ENCODE results near the gene RAVER2. TPM values are rescaled to one million over a fixed set of nuclear protein-coding genes. Genes with fewer than 3 reads are reported as not detected.
A peak's percentile ranks its signal among the peaks of the same experiment; 100 is the strongest.

RAVER2 gene
- total and polyA plus RNA-seq, 9 donors, result 17.8 to 23.0 (median 18.9) TPM

DNA sequence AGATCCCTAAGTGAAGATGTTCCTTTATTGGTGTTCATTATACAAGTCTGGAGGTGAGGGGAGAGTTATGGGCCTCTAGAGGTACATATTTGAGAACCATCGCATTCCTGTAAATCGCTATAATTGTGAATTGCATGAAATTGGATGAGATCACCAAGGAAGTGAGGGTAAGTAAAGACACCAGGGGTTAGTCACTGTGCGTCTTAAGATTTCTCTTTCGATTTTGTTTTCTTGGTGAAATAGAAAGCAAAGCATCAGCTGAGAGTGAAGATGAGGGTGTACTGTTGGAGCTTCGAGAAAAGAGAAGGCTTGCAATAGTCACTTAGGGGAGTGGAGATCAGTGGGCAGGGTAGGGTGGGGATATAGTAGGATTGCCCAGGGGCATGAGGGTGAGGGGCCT lies 82.1 kb downstream of the RAVER2 start:
- H3K27ac ChIP-seq (ENCODE audit: low read length), result no peak overlapping the region
- 72% methylated on average over 5 of the region's 5 CpGs for WGBS (ENCODE audit: insufficient coverage)
- peaks cover 3% of the 10 kb centered on the region for H3K4me1 ChIP-seq (ENCODE audit: control insufficient read depth, insufficient read depth, low read length)
- no peaks in the 10 kb centered on the region for H3K9me3 ChIP-seq (replicated peaks; ENCODE audit: control insufficient read depth, low read depth, low read length)
- H3K36me3 ChIP-seq (ENCODE audit: control insufficient read depth, insufficient read depth, low read length), result no peaks in the 10 kb centered on the region
- no peak for DNase-seq
- no peak overlapping the region for H3K4me3 ChIP-seq (ENCODE audit: low read length)
- H3K27me3 ChIP-seq (ENCODE audit: control insufficient read depth, insufficient read depth, low read length), result no peaks in the 10 kb centered on the region

DNA sequence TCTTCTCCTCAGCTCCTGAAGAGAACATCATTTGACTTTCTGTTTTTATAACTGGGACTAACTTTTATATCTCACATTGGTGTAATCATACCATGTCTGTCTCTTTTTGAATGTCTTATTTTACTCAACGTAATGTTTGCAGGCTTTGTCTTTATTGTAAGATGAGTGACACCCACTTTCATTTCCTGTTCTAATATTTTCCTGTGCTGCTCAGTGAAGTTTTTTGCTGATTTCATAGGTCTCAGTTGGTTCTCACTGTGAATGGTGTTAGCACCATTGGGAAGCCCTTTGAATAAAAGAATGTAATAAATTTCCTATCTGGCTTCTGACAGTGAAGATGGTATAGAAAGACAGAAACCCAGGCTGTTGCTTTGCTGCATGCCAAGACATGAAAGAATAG lies 84.0 kb downstream of the RAVER2 start:
- no CpG with 5 or more reads among the region's 1 CpG for WGBS (ENCODE audit: insufficient coverage)
- H3K27me3 ChIP-seq (ENCODE audit: control insufficient read depth, insufficient read depth, low read length), result no peaks in the 10 kb centered on the region
- H3K27ac ChIP-seq (ENCODE audit: low read length), result no peak overlapping the region

GRCh38 chr1:64829411-64830029 lies 84.6 kb downstream of the RAVER2 start:
- no peak for DNase-seq
- H3K27me3 ChIP-seq (ENCODE audit: control insufficient read depth, insufficient read depth, low read length), result no peaks in the 10 kb centered on the region
- no peak overlapping the region for H3K27ac ChIP-seq (ENCODE audit: low read length)
- WGBS (ENCODE audit: insufficient coverage), result 65% methylated on average over 3 of the region's 8 CpGs
- H3K9me3 ChIP-seq (replicated peaks; ENCODE audit: control insufficient read depth, low read depth, low read length), result no peaks in the 10 kb centered on the region
- no peak overlapping the region for H3K4me3 ChIP-seq (ENCODE audit: low read length)
- H3K4me1 ChIP-seq (ENCODE audit: control insufficient read depth, insufficient read depth, low read length), result no peaks in the 10 kb centered on the region
- peaks cover 15% of the 10 kb centered on the region for H3K36me3 ChIP-seq (ENCODE audit: control insufficient read depth, insufficient read depth, low read length)

More for the DNA sequence above, 84.0 kb downstream of the RAVER2 start:
- peaks cover 3% of the 10 kb centered on the region for H3K4me1 ChIP-seq (ENCODE audit: control insufficient read depth, insufficient read depth, low read length)
- H3K4me3 ChIP-seq (ENCODE audit: low read length), result no peak overlapping the region
- peaks cover 12% of the 10 kb centered on the region for H3K36me3 ChIP-seq (ENCODE audit: control insufficient read depth, insufficient read depth, low read length)
- H3K9me3 ChIP-seq (replicated peaks; ENCODE audit: control insufficient read depth, low read depth, low read length), result no peaks in the 10 kb centered on the region
- DNase-seq, result no peak

GRCh38 chr1:64830030-64830651 lies 85.3 kb downstream of the RAVER2 start:
- Histone ChIP-seq H3K9me3 (replicated peaks; ENCODE audit: control insufficient read depth, low read depth, low read length) (no peaks in the 10 kb centered on the region), H3K4me1 (ENCODE audit: control insufficient read depth, insufficient read depth, low read length) (no peaks in the 10 kb centered on the region), H3K4me3 (ENCODE audit: low read length) (no peak overlapping the region), H3K27ac (ENCODE audit: low read length) (no peak overlapping the region), H3K27me3 (ENCODE audit: control insufficient read depth, insufficient read depth, low read length) (no peaks in the 10 kb centered on the region), H3K36me3 (ENCODE audit: control insufficient read depth, insufficient read depth, low read length) (peaks cover 20% of the 10 kb centered on the region)
- WGBS (ENCODE audit: insufficient coverage), result no CpG with 5 or more reads among the region's 5 CpGs
- DNase-seq, result no peak

DNA sequence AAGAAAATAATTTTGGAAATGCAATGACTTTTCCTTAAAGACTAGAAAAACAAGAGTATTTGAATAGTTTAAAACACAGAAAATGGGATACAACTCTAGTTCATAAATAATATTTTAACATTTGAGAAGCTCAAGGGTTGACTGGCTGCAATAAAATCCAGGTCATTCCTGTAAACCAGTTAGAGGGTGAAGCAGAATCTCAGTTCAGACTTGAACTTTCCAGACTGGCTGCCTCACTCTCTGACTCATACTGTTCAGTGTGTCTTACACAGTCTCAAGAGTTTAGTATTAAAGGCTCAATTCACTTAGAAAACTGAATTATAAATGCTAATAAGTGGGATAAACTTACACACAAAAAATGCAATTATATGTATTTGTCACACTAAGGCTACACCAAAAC lies 89.9 kb downstream of the RAVER2 start:
- no peaks in the 10 kb centered on the region for H3K9me3 ChIP-seq (replicated peaks; ENCODE audit: control insufficient read depth, low read depth, low read length)
- H3K27ac ChIP-seq (ENCODE audit: low read length), result no peak overlapping the region
- H3K36me3 ChIP-seq (ENCODE audit: control insufficient read depth, insufficient read depth, low read length), result peaks cover 52% of the 10 kb centered on the region
- peaks cover 8% of the 10 kb centered on the region for H3K4me1 ChIP-seq (ENCODE audit: control insufficient read depth, insufficient read depth, low read length)
- no peak overlapping the region for H3K4me3 ChIP-seq (ENCODE audit: low read length)
- H3K27me3 ChIP-seq (ENCODE audit: control insufficient read depth, insufficient read depth, low read length), result no peaks in the 10 kb centered on the region
- DNase-seq, result no peak

GRCh38 chr1:64836802-64837201 lies 91.9 kb downstream of the RAVER2 start:
- Histone ChIP-seq H3K27me3 (ENCODE audit: control insufficient read depth, insufficient read depth, low read length) (no peaks in the 10 kb centered on the region), H3K27ac (ENCODE audit: low read length) (no peak overlapping the region), H3K4me3 (ENCODE audit: low read length) (no peak overlapping the region), H3K4me1 (ENCODE audit: control insufficient read depth, insufficient read depth, low read length) (peaks cover 17% of the 10 kb centered on the region), H3K9me3 (replicated peaks; ENCODE audit: control insufficient read depth, low read depth, low read length) (no peaks in the 10 kb centered on the region), H3K36me3 (ENCODE audit: control insufficient read depth, insufficient read depth, low read length) (peaks cover 72% of the 10 kb centered on the region)
- WGBS (ENCODE audit: insufficient coverage), result 91% methylated on average over 6 of the region's 8 CpGs
- no peak for DNase-seq

- no CpG with 5 or more reads among the region's 7 CpGs for WGBS (ENCODE audit: insufficient coverage)
- DNase-seq, result no peak
These were observed 93.6 kb downstream of the RAVER2 start for GRCh38 chr1:64838486-64838885.

DNA sequence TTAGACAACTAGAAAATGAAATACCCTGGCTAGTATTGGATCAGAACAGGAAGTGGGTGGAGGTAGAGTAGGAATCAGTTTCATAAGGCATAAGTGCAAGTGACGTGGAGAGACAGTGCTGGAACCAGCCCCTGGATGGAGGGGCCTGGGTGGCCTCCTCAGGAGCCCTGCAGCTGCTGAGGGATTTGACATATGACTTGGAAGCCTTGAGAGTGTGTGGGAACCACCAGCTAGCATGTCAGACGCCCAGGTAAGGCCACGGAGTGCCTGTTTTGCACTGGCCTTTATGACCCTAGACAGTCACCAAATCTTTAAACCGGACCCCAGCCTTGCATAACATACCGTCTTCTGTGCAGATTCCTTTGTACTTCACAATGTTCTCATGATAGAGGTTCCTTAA lies 94.4 kb downstream of the RAVER2 start:
- peak overlapping the region; percentile 79 for H3K27ac ChIP-seq (ENCODE audit: low read length)
- H3K9me3 ChIP-seq (replicated peaks; ENCODE audit: control insufficient read depth, low read depth, low read length), result no peaks in the 10 kb centered on the region
- 76% methylated on average over 5 of the region's 5 CpGs for WGBS (ENCODE audit: insufficient coverage)
- H3K4me3 ChIP-seq (ENCODE audit: low read length), result no peak overlapping the region
- no peaks in the 10 kb centered on the region for H3K27me3 ChIP-seq (ENCODE audit: control insufficient read depth, insufficient read depth, low read length)
- H3K4me1 ChIP-seq (ENCODE audit: control insufficient read depth, insufficient read depth, low read length), result peaks cover 18% of the 10 kb centered on the region
- peak; percentile 32 for DNase-seq
- H3K36me3 ChIP-seq (ENCODE audit: control insufficient read depth, insufficient read depth, low read length), result peaks cover 75% of the 10 kb centered on the region

More at GRCh38 chr1:64838486-64838885, 93.6 kb downstream of the RAVER2 start:
- Histone ChIP-seq H3K4me3 (ENCODE audit: low read length) (no peak overlapping the region), H3K27ac (ENCODE audit: low read length) (no peak overlapping the region), H3K36me3 (ENCODE audit: control insufficient read depth, insufficient read depth, low read length) (peaks cover 75% of the 10 kb centered on the region), H3K9me3 (replicated peaks; ENCODE audit: control insufficient read depth, low read depth, low read length) (no peaks in the 10 kb centered on the region), H3K27me3 (ENCODE audit: control insufficient read depth, insufficient read depth, low read length) (no peaks in the 10 kb centered on the region), H3K4me1 (ENCODE audit: control insufficient read depth, insufficient read depth, low read length) (peaks cover 18% of the 10 kb centered on the region)

GRCh38 chr1:64839732-64840405 lies 95.0 kb downstream of the RAVER2 start:
- 77% methylated on average over 13 of the region's 15 CpGs for WGBS (ENCODE audit: insufficient coverage)
- Histone ChIP-seq H3K36me3 (ENCODE audit: control insufficient read depth, insufficient read depth, low read length) (peaks cover 79% of the 10 kb centered on the region), H3K27me3 (ENCODE audit: control insufficient read depth, insufficient read depth, low read length) (no peaks in the 10 kb centered on the region), H3K4me1 (ENCODE audit: control insufficient read depth, insufficient read depth, low read length) (peaks cover 18% of the 10 kb centered on the region), H3K27ac (ENCODE audit: low read length) (peak overlapping the region; percentile 79), H3K9me3 (replicated peaks; ENCODE audit: control insufficient read depth, low read depth, low read length) (no peaks in the 10 kb centered on the region), H3K4me3 (ENCODE audit: low read length) (no peak overlapping the region)
- DNase-seq, result peak; percentile 70

DNA sequence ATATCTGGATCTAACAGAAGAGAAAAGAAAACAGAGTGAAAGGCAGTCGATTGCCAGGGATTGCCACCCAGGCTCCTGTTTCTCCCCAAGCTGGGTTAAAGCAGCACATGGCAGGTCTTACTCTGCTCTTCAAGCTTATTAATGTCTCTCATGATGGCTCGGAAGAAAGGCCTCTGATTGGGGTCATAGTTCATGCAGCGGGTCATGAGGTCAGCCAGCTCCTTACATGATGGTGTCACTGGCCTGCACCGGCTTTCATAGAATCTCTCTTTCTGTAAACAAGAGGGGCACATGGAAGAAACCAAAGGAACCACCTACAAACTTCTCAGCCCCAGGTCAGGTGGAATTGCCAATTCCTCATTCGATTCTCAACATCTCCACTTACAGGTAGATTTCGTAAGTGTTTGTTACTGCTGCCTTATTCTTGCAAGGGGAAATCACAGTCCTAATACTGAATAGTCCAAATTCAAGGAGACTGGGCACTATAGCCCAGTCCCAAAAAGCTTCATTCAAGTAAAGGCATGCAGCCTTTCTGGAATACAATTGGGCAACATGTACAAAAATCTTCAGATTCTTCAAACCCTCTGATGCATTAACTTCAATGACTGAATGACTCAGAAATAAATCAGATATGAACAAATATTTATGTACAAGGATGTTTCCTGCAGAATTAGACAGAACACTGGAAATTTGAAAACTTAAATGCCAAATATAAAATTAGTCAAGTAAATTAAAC lies 96.6 kb downstream of the RAVER2 start:
- DNase-seq, result no peak
- H3K27me3 ChIP-seq (ENCODE audit: control insufficient read depth, insufficient read depth, low read length), result no peaks in the 10 kb centered on the region
- H3K27ac ChIP-seq (ENCODE audit: low read length), result no peak overlapping the region
- H3K4me3 ChIP-seq (ENCODE audit: low read length), result no peak overlapping the region
- WGBS (ENCODE audit: insufficient coverage), result 53% methylated on average over 4 of the region's 6 CpGs
- H3K4me1 ChIP-seq (ENCODE audit: control insufficient read depth, insufficient read depth, low read length), result peaks cover 18% of the 10 kb centered on the region
- H3K9me3 ChIP-seq (replicated peaks; ENCODE audit: control insufficient read depth, low read depth, low read length), result no peaks in the 10 kb centered on the region
- peaks cover 81% of the 10 kb centered on the region for H3K36me3 ChIP-seq (ENCODE audit: control insufficient read depth, insufficient read depth, low read length)
